ENCODE results near the gene KANSL1L.
A peak's percentile ranks its signal among the peaks of the same experiment; 100 is the strongest.
"Not testable (repeated sequence)": the region's sequence is repeated elsewhere in the genome, so short reads cannot be mapped to it uniquely, and the experiment has no call there.

KANSL1L gene

DNA sequence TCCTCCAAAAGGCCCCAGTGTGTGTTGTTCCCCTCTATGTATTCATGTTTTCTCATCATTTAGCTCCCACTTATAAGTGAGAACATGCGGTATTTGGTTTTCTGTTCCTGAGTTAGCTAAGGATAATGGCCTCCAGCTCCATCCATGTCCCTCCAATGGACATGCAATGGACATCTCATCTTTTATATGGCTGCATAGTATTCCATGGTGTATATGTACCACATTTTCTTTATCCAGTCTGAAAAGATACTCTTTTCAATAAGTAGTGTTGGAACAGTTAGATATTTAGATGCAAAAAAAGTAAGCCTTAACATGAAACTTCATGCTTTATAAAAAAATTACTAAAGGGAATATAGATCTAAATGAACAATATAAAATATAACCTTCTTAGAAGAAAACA lies 5.9 kb upstream of the KANSL1L start:
- not testable (repeated sequence) for DNase-seq (ENCODE audit: low read depth)

DNA sequence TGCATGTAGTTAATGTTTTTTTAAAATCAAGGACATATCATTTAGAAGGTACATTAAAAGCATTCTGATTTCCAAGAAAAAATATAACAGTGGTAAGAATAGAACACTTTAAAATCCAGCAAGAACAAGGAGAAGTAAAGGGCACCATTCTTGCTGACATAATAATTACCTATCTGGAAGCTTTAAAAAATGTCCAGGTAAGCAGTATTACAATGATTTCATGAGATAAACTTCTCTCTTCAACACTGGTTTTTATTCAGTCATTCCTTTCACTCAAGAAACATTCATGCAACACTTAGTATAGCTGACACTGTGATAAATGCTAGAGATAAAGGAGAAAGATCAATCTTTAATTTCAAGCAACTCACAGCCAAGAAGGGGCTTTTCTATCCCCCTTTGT lies 2.9 kb upstream of the KANSL1L start:
- no peak for DNase-seq (ENCODE audit: low read depth)

DNA sequence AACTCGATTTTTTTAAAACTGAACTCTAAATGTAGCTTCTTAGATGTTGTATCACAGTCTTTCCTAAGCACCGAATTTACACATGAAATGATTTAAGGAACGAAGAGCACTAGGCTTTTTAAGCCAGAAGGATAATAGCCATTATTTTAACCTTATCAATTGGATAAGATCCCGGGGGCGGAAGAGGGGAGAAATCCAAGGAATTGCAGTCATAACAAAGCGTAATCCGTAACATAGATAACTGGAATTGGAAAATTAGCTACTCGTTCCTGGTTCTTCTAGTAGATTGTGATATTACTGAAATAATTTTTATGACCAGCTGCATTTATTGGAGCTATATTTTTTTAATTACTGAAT lies 988 bp upstream of the KANSL1L start:
- DNase-seq (ENCODE audit: low read depth), result no peak

DNA sequence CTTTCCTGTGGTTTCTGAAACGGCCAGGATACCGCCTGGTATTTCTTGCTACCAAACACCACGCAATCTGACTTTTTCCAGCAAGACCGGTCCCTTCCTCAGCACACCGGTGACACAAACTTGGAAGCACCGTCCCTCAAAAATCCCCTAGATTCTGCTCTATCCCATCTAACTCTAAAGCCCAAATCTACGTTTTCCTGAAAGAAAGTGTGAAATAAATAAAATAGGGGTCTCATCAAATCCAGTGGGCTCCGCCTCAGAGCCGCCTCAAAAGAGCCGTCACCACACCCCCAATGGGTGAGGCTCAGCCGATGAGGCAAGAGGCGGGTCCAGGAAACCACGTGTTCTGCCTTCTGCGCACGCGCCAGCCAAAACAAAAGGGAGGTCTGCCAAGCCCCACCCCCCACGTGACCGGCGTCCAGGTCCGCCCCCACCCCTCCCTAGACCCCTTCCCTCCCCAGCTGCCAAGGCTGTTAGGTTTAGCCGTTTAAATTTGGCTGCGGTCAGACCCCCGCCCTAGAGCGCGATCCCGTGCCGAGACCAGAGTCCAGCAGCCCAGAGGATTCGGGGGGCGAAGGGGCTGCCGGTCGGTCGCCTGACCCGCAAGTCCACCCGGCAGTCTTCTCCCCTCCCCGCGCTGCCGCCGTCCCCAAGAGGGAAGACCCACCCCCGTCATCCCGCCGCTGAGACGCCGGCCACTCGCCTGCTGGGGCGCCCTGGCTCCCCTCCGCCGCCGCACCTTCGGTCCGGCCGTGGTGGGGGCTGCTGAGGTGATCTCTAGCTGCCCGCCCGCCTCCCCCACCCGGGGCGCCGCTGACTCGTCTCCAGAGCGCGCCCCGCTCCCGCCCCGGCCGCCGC lies 534 bp downstream of the KANSL1L start:
- DNase-seq (ENCODE audit: low read depth), result peak; percentile 96

DNA sequence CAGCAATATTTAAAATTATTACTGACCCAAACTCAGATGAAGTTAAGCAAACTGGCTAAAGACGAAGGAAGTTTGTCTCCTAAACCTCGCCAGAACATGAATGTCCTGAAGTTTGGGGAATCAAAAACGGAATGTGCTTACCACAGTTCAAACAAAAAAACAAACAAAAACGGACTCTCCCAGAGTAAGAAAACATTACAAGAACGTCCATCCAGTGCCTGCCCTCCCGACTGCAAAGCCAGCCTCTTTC lies 1.1 kb downstream of the KANSL1L start:
- DNase-seq (ENCODE audit: low read depth), result no peak

DNA sequence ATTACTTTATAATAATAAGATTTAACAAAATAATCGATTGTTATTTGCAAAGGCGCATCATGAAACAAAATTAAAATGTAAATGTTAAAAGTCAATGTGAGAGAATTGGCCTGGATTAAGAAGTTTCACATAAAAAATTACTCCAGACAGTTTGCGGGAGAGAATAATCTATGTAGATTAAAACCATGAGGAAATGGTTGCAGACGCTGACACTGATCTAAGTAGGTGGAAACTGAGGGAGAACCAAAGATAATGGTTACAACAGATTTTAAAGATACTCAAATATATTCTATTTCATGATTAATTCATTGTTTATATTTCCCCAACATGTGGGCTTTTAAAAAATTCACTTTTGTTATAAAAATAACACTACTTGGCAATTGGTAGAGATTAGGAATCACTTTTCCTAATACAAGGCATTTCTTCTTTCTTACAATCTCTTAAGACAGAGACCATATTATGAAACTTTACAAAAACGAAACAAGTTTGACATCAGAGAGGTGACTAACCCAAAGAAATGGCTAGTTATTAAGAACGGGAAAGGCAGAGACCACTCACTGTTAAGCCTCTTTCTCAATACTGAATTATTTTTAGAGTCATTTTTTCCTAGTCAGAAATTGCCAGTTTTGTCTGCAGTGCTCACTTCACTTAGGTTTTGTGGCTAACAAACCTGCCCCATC lies 1.6 kb downstream of the KANSL1L start:
- DNase-seq (ENCODE audit: low read depth), result no peak

DNA sequence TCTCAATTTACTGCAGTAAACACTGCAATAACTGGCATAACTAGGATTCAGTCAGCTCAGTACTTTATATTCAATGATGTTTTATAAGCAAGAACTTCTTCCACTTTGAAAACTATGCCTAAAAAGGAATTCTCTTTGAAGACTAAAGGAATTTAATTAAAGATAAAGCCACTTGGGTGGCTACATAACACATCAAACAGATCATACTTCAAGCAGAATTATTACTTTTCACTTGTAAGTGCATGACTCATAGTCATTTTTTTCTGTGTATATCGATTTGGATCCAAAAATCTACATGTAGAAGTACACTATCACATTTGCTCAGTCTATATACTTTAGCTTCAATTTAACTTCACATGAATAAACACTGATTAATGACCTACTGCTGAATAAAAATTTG lies 4.0 kb downstream of the KANSL1L start:
- DNase-seq (ENCODE audit: low read depth), result no peak

DNA sequence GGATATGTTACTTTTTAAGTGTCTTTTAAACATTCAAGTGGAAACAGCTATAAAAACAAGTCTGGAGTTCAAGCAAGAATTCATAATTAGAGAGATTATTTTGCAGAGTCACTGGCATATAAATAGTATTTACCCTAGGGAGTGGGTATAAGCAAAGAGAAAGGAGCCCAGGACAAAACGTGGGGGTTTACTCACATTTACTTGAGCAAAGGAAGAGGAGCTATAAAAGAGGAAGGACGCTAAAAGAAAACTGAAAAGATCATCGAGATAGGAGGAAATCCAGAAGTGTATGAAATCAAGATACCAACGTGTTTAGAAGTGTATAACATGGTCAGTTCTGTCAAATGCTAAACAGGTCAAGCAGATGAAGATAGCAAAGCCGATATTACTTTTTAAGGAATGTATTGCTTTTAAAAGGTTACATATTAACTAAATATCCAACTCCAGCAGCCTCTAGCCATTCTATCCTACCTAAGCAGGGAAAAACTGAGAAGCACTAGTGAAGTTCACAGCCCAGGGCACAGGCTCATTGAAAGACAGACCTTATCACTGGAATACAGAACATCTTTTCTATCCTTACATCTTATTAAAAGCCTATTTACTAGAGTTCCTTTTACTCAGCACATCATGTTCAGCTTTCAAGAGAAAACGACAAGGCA lies 8.6 kb downstream of the KANSL1L start:
- no peak for DNase-seq (ENCODE audit: low read depth)

DNA sequence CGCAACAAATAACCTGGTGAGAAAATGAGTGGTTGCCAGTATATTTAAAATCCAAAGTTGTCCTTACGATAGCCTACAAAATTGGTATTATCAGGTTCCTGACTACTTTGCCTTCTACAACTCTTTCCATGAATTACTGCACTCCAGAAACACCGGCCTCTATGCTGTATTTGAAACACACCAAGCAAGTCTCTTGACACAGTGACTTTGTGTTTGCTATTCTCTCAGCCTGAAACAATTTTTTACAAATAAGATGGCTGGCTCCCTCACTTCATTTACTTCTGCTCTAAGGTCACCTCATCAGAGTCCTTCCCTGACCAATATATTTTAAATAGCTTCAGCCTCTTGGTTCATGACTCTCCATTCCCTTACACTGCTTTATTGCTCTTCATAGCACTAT lies 12.2 kb downstream of the KANSL1L start:
- no peak for DNase-seq (ENCODE audit: low read depth)

DNA sequence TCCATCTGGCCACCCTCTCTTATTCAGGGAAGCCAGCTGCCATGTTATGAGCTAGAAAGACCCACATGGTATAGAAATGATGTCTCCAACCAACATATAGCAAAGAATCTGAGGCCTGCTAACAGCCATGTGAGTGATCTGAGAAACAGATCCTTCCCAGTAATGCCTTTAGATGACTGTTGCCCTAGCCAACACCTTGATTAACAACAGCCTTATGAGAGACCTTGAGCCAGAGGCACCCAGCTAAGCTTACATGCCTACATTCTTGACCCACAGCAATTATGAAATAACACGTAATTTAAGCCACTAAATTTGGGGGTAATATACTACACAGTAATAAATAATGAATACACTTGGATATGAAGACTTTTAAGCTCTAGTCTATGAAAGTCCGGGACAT lies 13.0 kb downstream of the KANSL1L start:
- no peak for DNase-seq (ENCODE audit: low read depth)

DNA sequence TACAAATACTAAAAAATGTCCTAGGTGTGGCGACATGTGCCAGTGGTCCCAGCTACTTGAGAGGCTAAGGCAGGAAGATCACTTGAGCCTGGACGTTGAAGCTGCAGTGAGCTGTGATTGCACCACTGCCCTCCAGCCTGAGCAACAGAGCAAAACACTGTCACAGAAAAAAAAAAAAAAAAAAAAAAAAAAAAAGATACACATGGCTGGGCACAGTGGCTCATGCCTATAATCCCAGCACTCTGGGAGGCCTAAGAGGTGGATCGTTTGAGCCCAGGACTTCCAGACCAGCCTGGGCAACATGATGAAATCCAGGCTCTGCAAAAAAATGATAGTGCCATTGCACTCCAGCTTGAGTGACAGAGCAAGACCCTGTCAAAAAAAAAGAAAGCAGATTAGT lies 13.7 kb downstream of the KANSL1L start:
- DNase-seq (ENCODE audit: low read depth), result no peak

DNA sequence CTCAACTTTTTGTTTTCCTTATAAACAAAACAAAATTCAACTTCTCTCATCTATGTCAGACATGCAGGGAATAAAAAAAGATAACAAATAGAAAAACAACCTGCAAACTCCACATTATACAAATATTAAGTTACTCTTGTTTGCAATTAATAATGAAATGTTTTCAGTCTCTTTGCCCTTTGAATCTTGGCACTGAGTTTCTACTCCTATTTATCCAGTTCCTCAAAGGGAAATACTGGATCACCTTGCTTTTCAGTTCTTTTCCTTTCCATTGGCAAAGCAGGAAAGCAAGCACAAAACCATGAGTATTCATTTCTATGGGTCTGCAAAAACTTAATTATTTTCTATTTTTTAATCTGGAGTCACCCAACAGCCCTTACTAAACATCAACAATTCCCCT lies 23.6 kb downstream of the KANSL1L start:
- DNase-seq (ENCODE audit: low read depth), result no peak

DNA sequence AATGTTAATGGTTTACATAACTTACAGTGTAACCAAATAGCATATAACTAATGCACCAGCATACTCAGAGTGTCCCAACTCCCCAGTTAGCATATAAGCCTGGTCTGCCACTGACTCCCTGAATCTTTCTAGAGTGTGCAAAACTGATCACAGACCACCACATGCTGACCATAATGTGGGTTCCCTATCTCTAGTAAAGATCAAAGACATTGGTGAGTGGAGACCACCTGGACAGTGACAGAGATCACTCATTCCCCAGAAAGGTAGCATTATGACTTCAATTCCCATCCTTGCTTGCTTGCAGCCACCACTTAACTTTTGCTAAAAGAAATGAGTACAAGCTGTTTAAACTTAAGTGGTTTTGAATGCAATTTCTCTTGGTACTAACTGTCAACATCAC lies 39.0 kb downstream of the KANSL1L start:
- no peak for DNase-seq (ENCODE audit: low read depth)

DNA sequence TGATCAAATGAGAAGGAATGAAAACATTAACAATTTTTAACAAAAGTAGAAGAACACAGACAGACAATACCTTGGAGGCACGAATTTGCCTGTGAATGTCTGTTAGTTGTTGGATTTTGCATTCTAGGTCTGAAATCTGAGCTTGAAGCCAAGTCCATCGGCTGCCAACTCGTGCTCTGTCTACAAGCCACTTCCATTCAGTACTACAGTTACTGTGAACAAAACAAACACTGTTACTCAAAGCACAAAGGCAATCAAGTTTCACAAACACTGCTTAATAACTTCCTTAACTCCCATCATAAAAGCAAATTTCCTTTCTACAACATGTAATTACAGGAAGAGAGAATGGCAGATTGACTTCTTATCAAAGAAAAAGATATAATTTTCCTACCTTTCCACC lies 42.2 kb downstream of the KANSL1L start:
- DNase-seq (ENCODE audit: low read depth), result no peak

DNA sequence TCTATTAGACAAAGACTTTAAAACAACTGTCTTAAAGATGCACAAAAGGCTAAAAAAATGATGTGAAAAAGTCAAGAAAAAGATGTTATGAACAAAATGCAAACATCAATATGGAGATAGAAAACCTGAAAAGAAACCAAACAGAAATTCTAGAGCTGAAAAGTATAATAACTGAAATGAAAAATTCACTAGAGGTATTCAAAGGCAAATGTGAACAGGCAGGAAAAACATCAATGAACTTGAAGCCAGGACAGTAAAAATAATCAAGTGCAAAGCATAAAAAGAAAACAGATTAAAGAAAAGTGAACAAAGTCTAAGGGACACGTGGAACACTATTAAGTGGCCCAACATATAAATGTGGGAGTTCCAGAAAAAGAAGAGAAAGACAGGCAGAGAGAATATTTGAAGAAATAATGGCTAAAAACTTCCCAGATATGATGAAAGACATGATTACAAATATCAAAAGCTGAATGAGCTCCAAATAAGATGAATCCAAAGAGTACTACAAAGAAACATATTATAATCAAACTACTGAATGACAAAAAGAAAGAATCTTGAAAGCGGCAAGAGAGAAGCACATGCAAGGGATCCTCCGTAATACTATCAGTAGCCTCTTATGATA lies 57.5 kb downstream of the KANSL1L start:
- no peak for DNase-seq (ENCODE audit: low read depth)

DNA sequence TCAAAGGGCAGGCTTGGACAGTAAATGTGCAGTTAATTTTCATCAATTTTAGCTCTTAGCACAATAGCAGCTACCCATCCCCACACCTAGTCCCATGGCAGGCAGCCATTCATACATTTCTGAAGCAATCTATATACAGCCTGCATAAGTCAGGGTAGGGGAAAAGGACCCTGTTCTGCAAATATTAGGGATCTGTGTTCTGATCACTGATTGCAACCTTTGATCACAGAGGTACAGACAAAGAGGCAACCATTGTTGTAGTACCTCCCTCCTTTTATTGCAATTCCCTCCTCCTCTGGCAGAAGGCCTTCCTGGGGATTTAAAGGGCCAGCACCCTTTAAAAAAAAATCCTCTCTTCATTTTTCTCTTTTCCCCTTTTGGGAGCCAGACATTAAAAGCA lies 58.3 kb downstream of the KANSL1L start:
- no peak for DNase-seq (ENCODE audit: low read depth)

DNA sequence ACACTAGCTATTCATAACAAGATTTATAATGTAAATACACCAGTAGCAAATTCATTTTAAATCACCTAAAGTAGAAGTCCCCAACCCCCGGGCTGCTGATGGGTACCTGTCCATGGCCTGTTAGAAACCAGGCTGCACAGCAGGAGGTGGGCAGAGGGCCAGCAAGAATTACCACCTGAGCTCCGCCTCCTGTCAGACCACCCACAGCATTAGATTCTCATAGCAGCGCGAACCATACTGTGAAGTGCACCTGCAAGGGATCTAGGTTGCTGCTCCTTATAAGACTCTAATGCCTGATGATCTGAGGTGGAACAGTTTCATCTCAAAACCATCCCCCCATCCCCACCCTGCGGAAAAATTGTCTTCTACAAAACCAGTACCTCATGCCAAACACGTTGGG lies 71.3 kb downstream of the KANSL1L start:
- no peak for DNase-seq (ENCODE audit: low read depth)

DNA sequence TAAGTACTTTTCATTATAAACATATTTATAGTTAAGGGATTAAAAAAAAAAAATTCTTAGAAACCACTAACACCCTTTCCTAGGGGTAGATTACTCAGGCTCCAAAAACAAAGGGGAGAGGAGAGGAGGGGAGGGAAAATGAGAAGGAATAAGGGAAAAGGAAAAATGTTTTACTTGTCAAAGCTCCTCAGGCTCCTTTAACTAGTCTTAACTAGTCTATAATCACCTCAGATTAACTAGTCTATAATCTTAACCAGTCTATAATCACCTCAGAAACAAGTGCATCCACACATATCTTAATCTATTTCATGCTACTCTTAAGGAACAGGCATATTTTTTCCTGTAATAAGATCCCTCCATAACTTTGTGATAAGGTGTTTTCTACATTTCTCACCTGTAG lies 76.4 kb downstream of the KANSL1L start:
- no peak for DNase-seq (ENCODE audit: low read depth)

DNA sequence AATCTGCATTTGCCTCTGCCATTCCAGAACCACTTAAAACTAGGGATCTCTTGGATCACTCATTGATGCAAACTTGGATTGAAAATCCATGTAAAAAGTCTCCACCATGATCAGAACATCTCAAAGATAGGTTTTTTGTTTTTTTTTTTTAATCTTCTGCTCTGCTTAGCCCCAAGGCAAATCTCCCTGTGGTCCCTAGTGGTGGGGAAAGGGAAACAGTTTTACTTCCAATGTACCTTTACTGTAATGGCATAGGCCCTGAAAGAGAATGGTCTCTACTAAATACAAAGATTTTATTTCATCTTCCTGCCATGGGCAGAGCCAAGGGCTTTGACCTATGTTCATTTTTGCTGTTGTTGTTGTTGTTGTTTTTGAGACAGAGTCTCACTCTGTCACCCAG lies 78.4 kb downstream of the KANSL1L start:
- no peak for DNase-seq (ENCODE audit: low read depth)

DNA sequence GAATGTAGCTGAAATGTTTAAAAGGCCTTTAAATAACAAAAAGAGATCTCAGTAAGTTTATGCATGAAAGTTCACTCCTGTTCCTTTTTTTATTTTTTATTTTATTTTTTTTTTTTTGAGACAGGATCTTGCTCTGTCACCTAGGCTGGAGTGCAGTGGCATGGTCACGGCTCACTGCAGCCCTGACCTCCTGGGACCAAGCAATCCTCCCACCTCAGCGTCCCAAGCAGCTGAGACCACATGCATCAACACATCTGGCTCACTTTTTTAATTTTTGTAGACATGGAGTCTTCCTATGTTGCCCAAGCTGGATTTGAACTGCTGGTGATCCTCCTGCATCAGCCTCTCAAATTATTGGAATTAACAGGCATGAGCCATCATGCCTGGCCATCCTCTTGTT lies 84.3 kb downstream of the KANSL1L start:
- no peak for DNase-seq (ENCODE audit: low read depth)

DNA sequence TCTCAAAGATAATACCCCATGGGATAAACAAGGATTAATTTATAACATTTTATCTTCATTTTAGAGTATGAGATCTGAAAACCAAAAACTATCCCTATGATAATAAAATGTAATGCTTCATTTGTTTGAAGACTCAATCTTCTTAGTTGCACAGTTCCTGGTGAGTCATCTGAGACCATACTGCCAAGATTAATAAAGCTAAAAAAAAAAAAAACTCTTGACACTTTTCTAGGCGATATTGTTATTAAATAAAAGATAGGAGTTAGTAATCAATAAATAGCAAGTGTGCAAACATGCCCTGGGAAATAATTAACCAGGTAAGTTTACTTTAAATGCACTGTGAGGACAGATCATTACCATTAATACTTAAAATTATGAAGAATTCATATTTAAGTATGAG lies 84.9 kb downstream of the KANSL1L start:
- DNase-seq (ENCODE audit: low read depth), result no peak

DNA sequence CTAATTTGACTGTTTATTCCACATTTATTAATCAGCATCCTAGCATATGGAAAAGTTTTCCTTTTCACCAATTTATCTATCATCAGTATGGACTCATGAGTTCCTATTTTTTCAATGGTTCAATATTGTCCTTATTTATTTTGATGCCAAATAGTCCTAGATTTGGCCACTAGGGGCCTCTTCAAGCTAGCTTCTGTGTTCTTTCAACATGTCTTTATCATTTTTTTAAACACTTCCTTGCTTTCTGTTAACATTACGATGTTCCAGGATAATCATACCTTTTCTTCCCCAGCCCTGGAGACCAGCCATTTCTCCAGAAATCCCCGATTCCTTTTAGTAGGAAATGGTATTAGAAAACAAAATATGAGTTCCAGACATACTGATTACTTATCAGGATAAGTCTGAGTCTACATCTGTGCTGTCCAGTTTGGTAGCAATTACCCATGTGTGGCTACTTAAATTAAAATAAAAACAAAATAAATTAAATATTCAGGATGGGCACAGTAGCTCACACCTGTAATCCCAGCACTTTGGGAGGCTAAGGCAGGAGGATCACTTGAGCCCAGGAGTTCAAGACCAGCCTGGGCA lies 98.2 kb downstream of the KANSL1L start:
- no peak for DNase-seq (ENCODE audit: low read depth)

DNA sequence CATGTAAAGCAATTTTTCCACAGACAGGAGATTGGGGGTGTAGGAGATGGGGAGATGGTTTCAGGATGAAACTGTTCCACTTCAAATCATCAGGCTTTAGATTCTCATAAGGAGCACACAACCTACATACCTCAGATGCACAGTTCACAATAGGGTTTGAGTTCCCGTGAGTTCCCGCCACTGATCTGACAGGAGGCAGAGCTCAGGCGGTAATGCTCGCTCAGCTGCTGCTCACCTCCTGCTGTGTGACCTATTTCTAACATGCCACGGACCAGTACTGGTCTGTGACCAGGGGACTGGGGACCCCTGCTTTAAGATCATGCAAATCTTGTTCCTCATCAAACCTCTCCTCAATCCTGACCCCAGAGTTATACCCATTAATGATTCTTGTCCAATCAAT lies 98.7 kb downstream of the KANSL1L start:
- DNase-seq (ENCODE audit: low read depth), result no peak

Measured in stimulated activated CD4-positive, alpha-beta T cell treated with anti-CD3 and anti-CD28 coated beads, Interleukin-2, amount 100 ng/mL, for 4 hours (primary cell).